ENCODE measurements around the gene KCNK10. TPM values are rescaled to one million over a fixed set of nuclear protein-coding genes. Genes with fewer than 3 reads are reported as not detected.

Gene KCNK10
- total and polyA plus RNA-seq, 2 of the 8 experiments (the other 6 are each of a cell fraction or from before 2014, with no cell fraction given) = 0.45 to 0.63 TPM

- Histone ChIP-seq H3K18ac (ENCODE audit: extremely low read depth, low read length) (no peak overlapping the region), H2AFZ (ENCODE audit: low read length) (no peak overlapping the region), H3K23ac (ENCODE audit: insufficient read length) (no peak overlapping the region), H3K9me3 (ENCODE audit: insufficient read depth in 2 of 2, low read depth in 1 of 2, low read length in 1 of 2) (no peaks in the 10 kb centered on the region), H3K4me1 (replicated peaks in 1 of 4; ENCODE audit: control insufficient read depth in 3 of 4, insufficient read depth in 4 of 4, low read length in 3 of 4) (no peaks in the 10 kb centered on the region), H3K9ac (replicated peaks in 1 of 4; ENCODE audit: extremely low read depth in 1 of 4, low read depth in 3 of 4, low read length in 3 of 4) (no peak overlapping the region), H4K91ac (replicated peaks; ENCODE audit: insufficient read length, low read length) (no peak overlapping the region), H2BK20ac (ENCODE audit: low read length) (no peak overlapping the region), H2AK5ac (ENCODE audit: low read depth, low read length) (no peak overlapping the region), H3K79me1 (ENCODE audit: low read depth, low read length) (no peaks in the 10 kb centered on the region), H3K79me2 (ENCODE audit: control insufficient read depth in 1 of 2, insufficient read depth in 2 of 2, low read length in 2 of 2) (no peaks in the 10 kb centered on the region), H3K36me3 (ENCODE audit: control insufficient read depth in 2 of 4, insufficient read depth in 4 of 4, low read length in 3 of 4) (no peaks in the 10 kb centered on the region), H3K23me2 (ENCODE audit: low read depth, low read length) (no peaks in the 10 kb centered on the region; the same call in 1 of the 2 replicates), H4K20me1 (replicated peaks in 1 of 2; ENCODE audit: control insufficient read depth in 1 of 2, insufficient read depth in 2 of 2, low read length in 2 of 2) (no peaks in the 10 kb centered on the region), H3K27me3 (replicated peaks in 1 of 4; ENCODE audit: control insufficient read depth in 3 of 4, extremely low read depth in 1 of 4, insufficient read depth in 3 of 4, low read length in 3 of 4) (no peaks in the 10 kb centered on the region), H3K4me2 (ENCODE audit: insufficient read depth in 1 of 2, low read depth in 2 of 2, low read length in 2 of 2) (no peak overlapping the region), H3K56ac (replicated peaks; ENCODE audit: insufficient read length, low read depth, low read length) (no peak overlapping the region), H2BK12ac (ENCODE audit: low read depth, low read length) (no peak overlapping the region), H3K14ac (ENCODE audit: insufficient read length) (no peak overlapping the region), H3K4ac (replicated peaks; ENCODE audit: insufficient read length, low read depth, low read length) (no peak overlapping the region), H2BK15ac (ENCODE audit: low read length) (no peak overlapping the region), H4K5ac (ENCODE audit: insufficient read length, low read depth, low read length) (no peak overlapping the region), H2BK5ac (ENCODE audit: low read depth, low read length) (no peak overlapping the region), H4K8ac (ENCODE audit: extremely low read depth, insufficient read depth, low read length) (no peak overlapping the region), H3K4me3 (ENCODE audit: extremely low read depth in 1 of 4, insufficient read depth in 2 of 4, low read depth in 3 of 4, low read length in 4 of 4) (no peak overlapping the region), H3K27ac (ENCODE audit: low read depth, low read length) (no peak overlapping the region), H2BK120ac (replicated peaks; ENCODE audit: low read depth, low read length) (no peak overlapping the region)
- POLR2A ChIA-PET (ENCODE audit: partially characterized antibody) = interaction anchor here (0.6 kb wide), 1 partner anchor 28 kb away, joined by 3 read pairs; no protein-coding TSS in a partner anchor
- CTCF ChIA-PET (ENCODE audit: partially characterized antibody) = interaction anchor here (1.1 to 2.1 kb wide), 2 partner anchors 11 to 16 kb away, joined by 3 to 8 read pairs; no protein-coding TSS in a partner anchor
- DNase-seq (ENCODE audit: low read depth in 1 of 2, low spot score in 2 of 2) = no peak
- FAIRE-seq = no peak
- 90% methylated on average over 4 of the region's 4 CpGs; no CpG with 5 or more reads in 1 of the 2 experiments for WGBS, 2 experiments (ENCODE audit: extremely low coverage in 1 of 2, insufficient coverage in 1 of 2, insufficient read length in 1 of 2, insufficient replicate concordance in 2 of 2, low coverage in 1 of 2, low lambda C conversion rate in 2 of 2, missing lambda C conversion rate in 1 of 2)
- no peak for TF ChIP-seq TBP (IDR thresholded peaks at IDR 0.05; ENCODE audit: low read depth, low read length)
- TF ChIP-seq EGR1 (IDR thresholded peaks at IDR 0.05; ENCODE audit: borderline replicate concordance, low read depth, low read length) = no peak
- no peak for TF ChIP-seq SIN3A (conservative IDR thresholded peaks at IDR 0.05 in 1 of 2, IDR thresholded peaks at IDR 0.05 in 1 of 2; ENCODE audit: low read depth in 1 of 2, low read length in 2 of 2)
- no peak for TF ChIP-seq RNF2 (IDR thresholded peaks at IDR 0.05; ENCODE audit: borderline replicate concordance, low read depth, low read length, missing control alignments, poor library complexity, severe bottlenecking)
- TF ChIP-seq EZH2 (IDR thresholded peaks at IDR 0.05; ENCODE audit: low read depth, low read length, severe bottlenecking) = no peak
- TF ChIP-seq BCL11A (IDR thresholded peaks at IDR 0.05; ENCODE audit: low read depth in 2 of 2, low read length in 2 of 2) = no peak
- TF ChIP-seq POU5F1 (IDR thresholded peaks at IDR 0.05; ENCODE audit: low read depth, low read length) = no peak
- no peak for TF ChIP-seq CREB1 (IDR thresholded peaks at IDR 0.05)
- no peak for TF ChIP-seq KDM1A (IDR thresholded peaks at IDR 0.05; ENCODE audit: borderline replicate concordance, low read length)
- no peak for TF ChIP-seq POLR2AphosphoS5 (IDR thresholded peaks at IDR 0.05; ENCODE audit: low read depth, low read length)
- no peak for TF ChIP-seq TAF7 (optimal IDR thresholded peaks at IDR 0.05; ENCODE audit: borderline replicate concordance, low read depth, low read length)
- no peak for TF ChIP-seq SP1 (IDR thresholded peaks at IDR 0.05; ENCODE audit: low read depth, low read length)
- TF ChIP-seq TAF1 (IDR thresholded peaks at IDR 0.05; ENCODE audit: low read depth, low read length) = no peak
- TF ChIP-seq CEBPB (IDR thresholded peaks at IDR 0.05; ENCODE audit: low read depth, low read length) = no peak
- TF ChIP-seq SRF (IDR thresholded peaks at IDR 0.05; ENCODE audit: low read depth, low read length) = no peak
Measured at GRCh38 chr14:88301381-88301780, 21.7 kb downstream of the KCNK10 start.

Measured in H1 (cell line).